HL-60 (cell line): Measurements from ENCODE around the gene ANKRD12.

Source experiments
- DNase-seq, 2 experiments: peaks; one replicate each; pipeline ENCODE4 v3.0.0-alpha.2; 2010 to 2020; ENCODE audit warnings: low read depth in 1 of 2, low spot score in 1 of 2
- H3K27ac ChIP-seq: fragments of 250-450 bp; sonication (Bioruptor Pico); replicated peaks from 2 replicates; pipeline ENCODE4 v1.5.1; 2020; ENCODE audit warnings: mild to moderate bottlenecking, moderate library complexity
- H3K27me3 ChIP-seq: fragments of 250-450 bp; sonication (Bioruptor Pico); 2 replicates; pipeline ENCODE4 v1.5.1; 2021; ENCODE audit warnings: mild to moderate bottlenecking, moderate library complexity; ENCODE audit not compliant: insufficient read depth, poor library complexity, severe bottlenecking
- H3K4me3 ChIP-seq: replicated peaks from 2 replicates; pipeline ENCODE4 v1.5.1; 2011; ENCODE audit warnings: mild to moderate bottlenecking, control low read depth, low read length; ENCODE audit not compliant: insufficient read depth
- CTCF ChIP-seq: IDR thresholded peaks from one replicate; pipeline ENCODE4 v1.5.1; 2011; ENCODE audit warnings: low read length, control low read depth, inconsistent platforms; ENCODE audit not compliant: insufficient read depth
- GABPA ChIP-seq: IDR thresholded peaks from 2 replicates; pipeline ENCODE4 v1.6.1; 2012; ENCODE audit warnings: low read depth
- POLR2AphosphoS5 ChIP-seq: IDR thresholded peaks from 2 replicates; pipeline ENCODE4 v1.6.1; 2012; ENCODE audit warnings: low read depth
- REST ChIP-seq: IDR thresholded peaks from 2 replicates; pipeline ENCODE4 v1.6.1; 2012; ENCODE audit warnings: low read depth; ENCODE audit not compliant: insufficient replicate concordance
- SPI1 ChIP-seq: IDR thresholded peaks from 2 replicates; pipeline ENCODE4 v1.6.1; 2012; ENCODE audit warnings: low read depth, mild to moderate bottlenecking, borderline replicate concordance

Gene ANKRD12

GRCh38 chr18:9172506-9173127 lies 36.0 kb downstream of the ANKRD12 start:
- no peak for DNase-seq
- no peak for TF ChIP-seq POLR2AphosphoS5
- no peak for TF ChIP-seq SPI1
- no peak for TF ChIP-seq REST
- TF ChIP-seq CTCF, result no peak
- no peak for TF ChIP-seq GABPA
- Histone ChIP-seq H3K27ac (no peak overlapping the region), H3K4me3 (no peak overlapping the region), H3K27me3 (no peaks in the 10 kb centered on the region)

GRCh38 chr18:9173770-9174233 lies 37.2 kb downstream of the ANKRD12 start:
- TF ChIP-seq POLR2AphosphoS5 (no peak), GABPA (no peak), SPI1 (no peak), REST (no peak), CTCF (no peak)
- DNase-seq, result no peak
- no peak overlapping the region for H3K4me3 ChIP-seq
- no peaks in the 10 kb centered on the region for H3K27me3 ChIP-seq
- peak overlapping the region; percentile 17 for H3K27ac ChIP-seq

GRCh38 chr18:9174302-9174701 lies 37.7 kb downstream of the ANKRD12 start:
- peak; percentile 50 to 64 for DNase-seq
- no peaks in the 10 kb centered on the region for H3K27me3 ChIP-seq
- H3K4me3 ChIP-seq, result no peak overlapping the region
- TF ChIP-seq CTCF, result no peak
- no peak for TF ChIP-seq POLR2AphosphoS5
- TF ChIP-seq SPI1, result peak; percentile 16; the same call in 1 of the 2 replicates
- no peak for TF ChIP-seq GABPA
- no peak for TF ChIP-seq REST
- H3K27ac ChIP-seq, result peak overlapping the region; percentile 17
